Measurements from ENCODE around the gene PIP4K2B. TPM values are rescaled to one million over a fixed set of nuclear protein-coding genes. Genes with fewer than 3 reads are reported as not detected.

Gene PIP4K2B
- total RNA-seq, 1 experiment from 2014 or later = 25.5 TPM

GRCh38 chr17:38798614-38799500, 499 bp downstream of the PIP4K2B start:
- peak; percentile 18 for DNase-seq
- H3K9ac ChIP-seq (ENCODE audit: low read length) = peak overlapping the region; percentile 98
- H3K9me3 ChIP-seq (ENCODE audit: low read length) = no peaks in the 10 kb centered on the region
- intact Hi-C loops (cut with micrococcal nuclease) = loop anchor here (2.0 kb wide), 1 partner anchor 46 kb away; the partner anchor contains the start of gene PSMB3
- H3F3A ChIP-seq (ENCODE audit: low read length, unreplicated experiment) = no peaks in the 10 kb centered on the region
- peak overlapping the region; percentile 78 for H3K4me2 ChIP-seq (ENCODE audit: low read length)
- no peaks in the 10 kb centered on the region for H3K27me3 ChIP-seq (ENCODE audit: low read length)
- peak overlapping the region; percentile 72 for H3K4me3 ChIP-seq (ENCODE audit: low read length)
- H3K36me3 ChIP-seq (ENCODE audit: low read depth, low read length) = peaks cover 9% of the 10 kb centered on the region; the same call in 1 of the 2 replicates
- H3K27ac ChIP-seq (ENCODE audit: low read length) = peak overlapping the region; percentile 49
- CTCF ChIA-PET = no interaction called here
- H3K9me2 ChIP-seq (replicated peaks; ENCODE audit: low read length) = no peaks in the 10 kb centered on the region
- BruUV-seq (replicated peaks) = no TSS peak
- TF ChIP-seq CTCF (conservative IDR thresholded peaks at IDR 0.05; ENCODE audit: low read depth, low read length) (no peak), EZH2phosphoT487 (IDR thresholded peaks at IDR 0.05; ENCODE audit: borderline replicate concordance, low read length) (no peak), EZH2 (IDR thresholded peaks at IDR 0.05; ENCODE audit: low read length, unreplicated experiment) (no peak)
- POLR2A ChIA-PET (ENCODE audit: unreplicated experiment) = no interaction called here
- H3K79me2 ChIP-seq (ENCODE audit: low read length) = peaks cover 52% of the 10 kb centered on the region
- peaks cover 16% of the 10 kb centered on the region for H3K4me1 ChIP-seq (ENCODE audit: insufficient read depth, low read length)
- peaks cover 9% of the 10 kb centered on the region; the same call in 1 of the 2 replicates for H4K20me1 ChIP-seq (ENCODE audit: low read length)
- peak; percentile 25 for ATAC-seq
- H2AFZ ChIP-seq (ENCODE audit: low read length) = peak overlapping the region; percentile 80

GRCh38 chr17:38797828-38798227, 1.5 kb downstream of the PIP4K2B start:
- H3K79me2 ChIP-seq (ENCODE audit: low read length) = peaks cover 57% of the 10 kb centered on the region
- no peak for DNase-seq
- peaks cover 8% of the 10 kb centered on the region; the same call in 1 of the 2 replicates for H3K36me3 ChIP-seq (ENCODE audit: low read depth, low read length)
- H3F3A ChIP-seq (ENCODE audit: low read length, unreplicated experiment) = no peaks in the 10 kb centered on the region
- peaks cover 16% of the 10 kb centered on the region for H3K4me1 ChIP-seq (ENCODE audit: insufficient read depth, low read length)
- CTCF ChIA-PET = no interaction called here
- no peaks in the 10 kb centered on the region for H3K27me3 ChIP-seq (ENCODE audit: low read length)
- BruUV-seq (replicated peaks) = TSS peak; percentile 37
- peak overlapping the region; percentile 78 for H3K4me2 ChIP-seq (ENCODE audit: low read length)
- H3K9me3 ChIP-seq (ENCODE audit: low read length) = no peaks in the 10 kb centered on the region
- no peak overlapping the region for H3K27ac ChIP-seq (ENCODE audit: low read length)
- no peak overlapping the region for H2AFZ ChIP-seq (ENCODE audit: low read length)
- intact Hi-C loops (cut with micrococcal nuclease) = loop anchor here (2.0 kb wide), 1 partner anchor 45 kb away; the partner anchor contains the start of gene PSMB3
- ATAC-seq = no peak
- POLR2A ChIA-PET (ENCODE audit: unreplicated experiment) = no interaction called here
- no peaks in the 10 kb centered on the region for H3K9me2 ChIP-seq (replicated peaks; ENCODE audit: low read length)
- H3K4me3 ChIP-seq (ENCODE audit: low read length) = peak overlapping the region; percentile 72
- TF ChIP-seq EZH2 (IDR thresholded peaks at IDR 0.05; ENCODE audit: low read length, unreplicated experiment) (no peak), EZH2phosphoT487 (IDR thresholded peaks at IDR 0.05; ENCODE audit: borderline replicate concordance, low read length) (no peak), CTCF (conservative IDR thresholded peaks at IDR 0.05; ENCODE audit: low read depth, low read length) (no peak)
- no peak overlapping the region for H3K9ac ChIP-seq (ENCODE audit: low read length)
- peaks cover 9% of the 10 kb centered on the region; the same call in 1 of the 2 replicates for H4K20me1 ChIP-seq (ENCODE audit: low read length)

Data from PC-3 (cell line).